Fibroblast of the conjunctiva (primary cell): ENCODE measurements around the gene PIP4K2A.
"Not testable (repeated sequence)": the region's sequence is repeated elsewhere in the genome, so short reads cannot be mapped to it uniquely, and the experiment has no call there.

Experiments
- DNase-seq: peaks from one replicate; pipeline ENCODE4 v3.0.0-alpha.2; 2010; ENCODE audit warnings: low read depth

The PIP4K2A gene

DNA sequence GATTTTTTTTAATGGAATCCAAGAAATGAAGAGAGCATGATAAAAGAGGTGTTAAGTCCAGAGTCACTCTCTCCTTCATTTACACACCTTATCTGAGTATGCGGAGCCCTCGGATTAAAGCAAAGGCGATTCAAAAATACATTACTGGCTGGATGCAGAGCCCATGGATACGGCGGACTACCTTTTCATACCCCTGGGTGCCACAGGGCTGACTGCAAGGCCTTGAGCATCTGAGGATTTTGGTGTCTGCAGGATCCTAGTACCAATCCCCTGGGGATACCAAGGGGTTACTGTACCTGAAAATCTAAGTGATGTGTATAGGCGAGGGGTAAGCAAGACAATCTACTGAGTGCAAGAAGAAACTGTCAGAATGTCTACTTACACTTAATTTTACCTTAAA is 20.5 kb downstream of the PIP4K2A start:
- DNase-seq, result no peak

DNA sequence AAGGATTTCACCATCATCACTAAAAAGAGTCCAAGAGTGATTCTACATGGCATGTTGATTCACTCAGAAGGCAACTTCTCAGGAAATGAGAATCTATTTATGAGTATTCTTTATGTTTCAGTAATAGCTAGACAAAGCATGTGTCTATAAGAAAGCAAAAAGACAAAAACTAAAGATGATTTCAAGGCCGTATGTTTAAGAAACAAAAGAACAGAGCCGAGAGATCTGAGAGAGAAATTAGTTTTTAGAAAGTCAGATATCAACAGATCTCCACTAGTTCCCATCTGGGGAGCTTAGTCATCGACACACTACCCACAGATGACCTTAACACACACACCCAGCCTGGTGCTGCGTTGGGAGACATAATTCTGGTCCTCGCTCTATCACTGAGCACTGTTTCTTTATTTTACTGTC is 21.0 kb downstream of the PIP4K2A start:
- DNase-seq, result peak; percentile 45

DNA sequence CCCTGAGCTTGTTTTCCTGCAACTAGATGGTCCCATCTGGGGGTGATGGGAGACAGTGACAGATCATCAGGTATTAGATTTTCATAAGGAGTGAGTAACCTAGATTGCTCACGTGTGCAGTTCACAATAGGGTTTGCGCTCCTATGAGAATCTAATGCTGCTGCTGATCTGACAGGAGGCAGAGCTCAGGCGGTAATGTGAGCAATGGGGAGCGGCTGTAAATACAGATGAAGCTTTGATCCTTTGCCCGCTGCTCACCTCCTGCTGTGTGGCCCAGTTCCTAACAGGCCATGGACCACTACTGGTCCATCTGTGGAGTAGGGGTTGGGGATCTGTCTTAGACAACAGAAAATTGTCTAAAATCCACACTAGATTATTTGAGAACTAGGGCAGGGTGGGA is 22.3 kb downstream of the PIP4K2A start:
- not testable (repeated sequence) for DNase-seq

DNA sequence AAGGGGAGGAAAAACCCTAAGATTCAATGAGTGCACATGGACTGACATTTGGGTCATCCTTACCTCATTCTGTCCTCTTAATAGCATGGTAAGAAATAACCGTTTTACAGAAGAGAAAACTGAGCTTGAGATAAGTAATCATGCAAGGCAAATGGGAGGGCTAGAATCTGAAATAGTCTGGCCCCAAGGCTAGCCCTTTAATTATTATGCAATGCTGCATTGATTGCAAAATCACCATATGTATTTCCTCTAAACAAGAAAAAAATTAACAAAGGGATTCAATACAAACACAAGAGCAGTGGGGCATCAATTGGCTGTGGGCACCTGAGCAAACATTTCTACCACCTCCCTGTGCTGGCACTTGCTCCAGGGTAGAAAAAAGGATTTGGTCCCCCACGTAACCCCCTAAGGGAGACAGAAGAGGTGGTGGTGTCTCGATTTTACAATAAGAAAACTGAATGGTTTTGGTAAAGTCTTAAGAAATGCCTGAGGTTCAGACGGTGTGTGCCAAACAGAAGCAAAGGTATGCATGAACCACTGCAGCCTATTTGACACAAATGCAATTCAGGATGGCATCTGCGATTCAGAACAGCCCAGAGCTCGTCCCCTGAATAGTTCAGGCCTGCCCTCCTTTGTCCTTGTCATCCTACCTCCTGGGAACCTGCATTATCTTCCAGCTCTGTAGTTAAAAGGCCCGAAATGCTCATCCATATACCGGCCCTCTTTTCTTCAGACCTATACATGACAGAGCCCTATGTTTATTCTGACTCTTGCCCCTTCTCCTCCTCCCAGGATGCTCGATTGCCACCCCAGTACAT is 23.6 kb downstream of the PIP4K2A start:
- DNase-seq, result no peak

DNA sequence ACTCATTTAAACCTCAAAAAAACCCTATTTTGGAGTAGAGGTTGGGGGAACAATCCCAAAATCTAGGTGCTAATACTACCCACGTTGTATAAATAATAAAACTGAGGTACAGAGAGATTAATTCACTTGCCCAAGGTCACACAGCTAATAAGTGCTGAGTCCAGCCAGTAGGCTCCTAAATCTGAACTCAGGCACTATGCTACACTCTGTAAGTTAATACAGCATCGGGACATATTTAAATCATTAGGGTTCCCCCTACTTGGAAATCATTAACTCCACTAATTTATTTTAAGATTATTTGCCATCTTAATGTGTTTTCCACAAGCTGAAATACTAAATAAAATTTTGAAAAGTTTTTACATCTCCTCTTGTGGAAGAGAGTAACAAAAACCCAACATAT is 24.2 kb downstream of the PIP4K2A start:
- DNase-seq, result no peak

DNA sequence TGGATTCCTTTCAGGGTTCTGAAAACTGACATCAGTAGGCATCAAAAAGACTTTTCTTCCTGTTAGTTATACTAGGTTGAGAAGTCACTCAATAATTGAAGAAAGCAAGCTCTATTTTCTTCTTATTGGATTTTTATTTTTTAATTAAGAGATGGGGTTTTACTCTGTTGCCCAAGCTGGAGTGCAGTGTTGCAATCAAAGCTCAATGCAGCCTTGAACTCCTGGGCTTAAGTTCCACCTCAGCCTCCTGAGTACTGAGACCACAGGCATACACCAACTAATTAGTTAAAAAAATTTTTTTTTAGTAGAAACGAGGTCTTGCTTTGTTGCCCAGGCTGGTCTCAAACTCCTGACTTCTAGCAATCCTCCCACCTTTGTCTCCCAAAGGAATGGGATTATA is 28.0 kb downstream of the PIP4K2A start:
- no peak for DNase-seq

DNA sequence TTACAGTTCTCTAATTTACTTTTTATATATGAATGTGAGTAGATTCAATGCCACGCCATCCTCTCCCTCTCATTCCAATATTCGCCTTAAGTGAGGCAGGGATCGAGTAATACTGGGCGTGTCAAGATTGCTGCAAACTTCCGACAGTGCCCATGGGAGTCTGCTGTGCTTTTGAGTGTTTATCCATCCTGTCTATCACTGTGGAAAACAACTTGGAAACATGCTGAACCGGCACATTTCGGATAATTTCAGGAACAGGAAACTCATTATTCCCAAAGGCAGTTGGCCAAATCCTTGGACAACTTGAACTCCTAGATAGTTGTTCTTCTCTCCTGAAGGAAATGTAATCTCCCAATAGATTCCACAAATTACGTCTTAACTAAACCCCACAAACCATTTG is 28.5 kb downstream of the PIP4K2A start:
- DNase-seq, result no peak

DNA sequence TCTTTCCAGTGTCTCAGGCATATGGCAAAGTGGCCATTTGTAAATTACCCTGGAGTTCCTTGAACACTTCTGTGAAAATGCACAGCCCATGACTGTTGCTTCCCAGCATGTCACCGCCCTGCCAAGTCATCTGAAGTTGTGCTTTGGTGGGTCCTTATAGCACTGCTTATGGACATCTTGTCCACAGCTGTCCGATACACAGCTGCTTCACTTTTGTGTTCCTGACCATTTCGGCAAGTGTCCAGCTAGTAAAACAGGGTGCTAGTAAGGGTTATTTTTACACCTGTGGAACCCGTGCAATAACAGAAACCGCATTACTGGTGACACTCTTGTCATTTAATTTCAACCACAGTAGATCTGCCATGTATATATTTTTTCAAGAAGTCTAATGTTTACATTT is 29.7 kb downstream of the PIP4K2A start:
- no peak for DNase-seq

DNA sequence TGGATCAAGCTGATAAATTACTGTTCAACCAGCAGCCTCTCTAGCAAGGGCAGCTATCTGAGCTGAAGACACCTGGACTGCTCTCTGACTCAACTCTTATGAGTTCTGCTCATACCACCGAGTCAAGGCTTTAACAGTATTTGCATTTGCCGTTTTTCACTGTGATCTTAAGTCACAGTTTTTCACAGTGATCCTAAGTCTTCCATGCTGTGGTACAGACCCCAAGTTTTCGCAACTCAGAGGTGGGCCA is 31.3 kb downstream of the PIP4K2A start:
- DNase-seq, result no peak

DNA sequence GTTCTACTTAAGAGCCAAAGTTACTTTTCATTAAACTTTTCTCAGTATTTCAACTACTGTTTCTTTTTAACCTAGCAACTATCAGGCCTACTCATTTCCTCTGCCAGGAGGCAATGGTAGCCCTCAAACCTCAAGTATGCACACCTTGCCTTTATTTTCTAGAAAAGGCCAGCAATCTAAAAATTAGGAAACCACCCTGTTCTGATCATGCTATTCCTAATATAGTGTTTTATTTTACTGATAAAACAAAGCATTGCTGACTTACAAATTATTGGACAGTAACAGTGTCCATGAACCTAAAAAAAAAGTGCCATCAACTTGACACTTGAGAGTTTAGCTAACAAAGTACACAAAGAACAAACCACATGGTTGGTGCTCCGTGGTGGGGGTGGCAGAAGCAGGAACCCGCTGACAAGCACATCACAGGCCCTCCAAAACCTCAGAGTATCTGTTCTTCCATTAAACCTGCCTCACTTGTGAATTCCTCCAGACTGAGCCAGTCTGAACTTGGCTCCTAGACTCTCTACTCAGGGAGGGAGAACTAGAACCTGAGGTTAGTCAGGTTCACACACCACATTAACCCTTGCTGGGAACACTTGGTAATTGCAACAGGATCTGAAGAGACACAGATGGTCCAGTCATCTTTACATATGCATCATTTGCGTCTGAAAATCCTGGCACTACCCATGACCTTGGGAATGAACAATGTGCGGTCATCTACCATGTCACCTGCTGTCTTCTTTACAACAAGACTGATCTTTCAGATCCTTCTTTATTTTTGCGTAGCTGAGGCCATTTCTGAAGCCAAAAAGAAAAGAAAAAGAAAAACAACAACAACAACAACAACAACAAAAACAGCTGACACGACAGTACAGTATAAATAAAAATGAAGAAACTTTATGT is 31.9 kb downstream of the PIP4K2A start:
- no peak for DNase-seq

DNA sequence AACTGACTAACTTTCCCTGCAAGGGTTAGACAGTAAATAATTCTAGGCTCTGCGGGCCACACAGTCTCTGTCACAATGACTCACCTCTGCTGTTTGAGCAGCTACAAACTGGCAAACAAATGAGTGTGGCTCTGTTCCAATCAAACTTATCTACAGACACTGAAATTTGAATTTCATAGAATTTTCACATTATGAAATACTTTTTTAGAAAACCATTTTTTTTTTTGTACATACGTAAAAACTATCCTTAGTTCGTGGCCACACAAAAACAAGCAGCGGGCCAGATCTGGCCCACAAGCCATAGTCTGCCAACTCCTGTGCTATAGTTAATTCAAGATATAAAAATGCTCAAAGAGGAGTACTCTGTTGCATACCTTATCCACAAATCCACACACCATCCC is 32.6 kb downstream of the PIP4K2A start:
- peak; percentile 13 for DNase-seq

DNA sequence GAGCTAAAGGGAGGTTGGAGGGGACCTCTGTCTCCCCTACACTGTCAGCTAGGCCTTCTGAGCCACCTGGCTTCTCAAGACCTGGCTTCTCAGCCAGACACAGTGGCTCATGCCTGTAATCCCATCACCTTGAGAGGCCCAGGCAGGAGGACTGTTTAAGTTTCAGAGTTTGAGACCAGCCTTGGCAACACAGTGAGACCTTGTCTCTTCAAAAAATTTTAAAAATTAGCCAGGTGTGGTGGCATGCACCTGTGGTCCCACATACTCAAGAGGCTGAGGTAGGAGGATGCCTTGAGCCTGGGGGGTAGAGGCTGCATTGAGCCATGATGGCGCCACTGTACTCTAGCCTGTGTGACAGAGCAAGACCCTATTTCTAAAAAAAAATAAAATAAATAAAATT is 33.1 kb downstream of the PIP4K2A start:
- no peak for DNase-seq

DNA sequence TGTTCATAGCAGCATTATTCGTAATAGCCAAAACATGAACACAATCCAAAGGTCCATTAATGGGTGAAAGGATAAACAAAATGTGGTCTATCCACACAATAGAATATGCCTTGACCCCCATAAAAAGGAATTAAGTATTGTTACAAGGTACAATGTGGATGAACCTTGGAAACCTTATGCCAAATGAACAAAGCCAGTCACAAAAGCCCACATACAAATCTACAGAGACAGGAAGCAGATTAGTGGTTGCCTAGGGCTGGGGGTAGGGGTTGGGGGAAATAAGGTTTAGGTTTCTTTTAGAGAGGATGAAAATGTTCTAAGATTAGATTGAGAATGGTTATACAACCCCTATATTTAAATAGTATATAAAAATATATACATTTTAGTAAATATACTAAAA is 34.8 kb downstream of the PIP4K2A start:
- DNase-seq, result no peak

DNA sequence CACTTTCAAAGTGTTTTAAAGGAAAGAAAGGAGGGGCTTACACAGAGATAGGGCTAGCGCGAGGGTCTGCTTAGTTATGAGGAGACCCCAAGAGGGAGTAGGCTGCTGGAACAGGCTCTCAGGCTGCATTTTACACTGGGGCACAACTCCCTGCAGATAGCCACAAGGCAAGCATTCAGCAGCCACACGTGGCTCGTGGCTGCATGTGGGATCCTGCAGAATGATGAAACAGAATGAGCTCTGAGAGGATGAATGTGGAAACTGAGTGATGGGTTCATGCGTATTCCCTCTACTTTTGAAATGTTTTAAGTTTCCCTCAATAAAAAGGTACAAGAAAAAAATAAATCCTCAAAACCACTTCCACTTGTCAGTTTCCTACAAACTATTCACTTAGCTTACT is 37.0 kb downstream of the PIP4K2A start:
- DNase-seq, result no peak

DNA sequence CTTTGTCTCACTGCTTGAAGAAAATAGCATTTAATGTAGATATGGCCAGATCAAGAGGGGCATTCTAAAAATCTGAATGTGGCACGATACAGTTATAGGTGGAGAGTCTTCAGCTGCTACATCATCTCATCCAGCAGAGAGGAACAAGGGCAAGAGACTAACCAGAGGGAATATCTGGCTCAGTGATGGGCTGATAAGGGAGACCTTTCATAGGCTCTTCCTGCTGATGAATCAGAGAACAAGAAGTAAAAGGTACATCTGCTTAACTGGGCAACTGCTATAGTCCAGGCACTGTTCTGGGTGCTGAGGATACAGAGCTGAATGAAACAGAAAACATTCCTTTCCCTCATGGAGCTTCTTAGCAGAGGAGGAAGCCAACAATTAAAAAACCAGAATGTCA is 37.9 kb downstream of the PIP4K2A start:
- no peak for DNase-seq

DNA sequence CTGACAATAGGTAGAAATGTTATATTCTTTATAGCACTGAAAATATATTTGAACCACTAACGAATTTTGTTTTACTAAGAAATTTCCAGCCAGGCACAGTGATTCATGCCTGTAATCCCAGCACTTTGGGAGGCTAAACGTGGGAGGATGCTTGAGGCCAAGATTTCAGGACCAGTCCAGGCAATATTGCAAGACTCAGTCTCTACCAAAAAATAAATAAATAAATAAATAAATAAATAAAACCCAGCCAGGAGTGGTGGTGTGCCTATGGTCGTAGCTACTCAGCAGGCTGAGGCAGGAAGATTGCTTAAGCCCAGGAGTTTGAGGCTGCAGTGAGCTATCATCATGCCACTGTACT is 39.8 kb downstream of the PIP4K2A start:
- DNase-seq, result no peak

DNA sequence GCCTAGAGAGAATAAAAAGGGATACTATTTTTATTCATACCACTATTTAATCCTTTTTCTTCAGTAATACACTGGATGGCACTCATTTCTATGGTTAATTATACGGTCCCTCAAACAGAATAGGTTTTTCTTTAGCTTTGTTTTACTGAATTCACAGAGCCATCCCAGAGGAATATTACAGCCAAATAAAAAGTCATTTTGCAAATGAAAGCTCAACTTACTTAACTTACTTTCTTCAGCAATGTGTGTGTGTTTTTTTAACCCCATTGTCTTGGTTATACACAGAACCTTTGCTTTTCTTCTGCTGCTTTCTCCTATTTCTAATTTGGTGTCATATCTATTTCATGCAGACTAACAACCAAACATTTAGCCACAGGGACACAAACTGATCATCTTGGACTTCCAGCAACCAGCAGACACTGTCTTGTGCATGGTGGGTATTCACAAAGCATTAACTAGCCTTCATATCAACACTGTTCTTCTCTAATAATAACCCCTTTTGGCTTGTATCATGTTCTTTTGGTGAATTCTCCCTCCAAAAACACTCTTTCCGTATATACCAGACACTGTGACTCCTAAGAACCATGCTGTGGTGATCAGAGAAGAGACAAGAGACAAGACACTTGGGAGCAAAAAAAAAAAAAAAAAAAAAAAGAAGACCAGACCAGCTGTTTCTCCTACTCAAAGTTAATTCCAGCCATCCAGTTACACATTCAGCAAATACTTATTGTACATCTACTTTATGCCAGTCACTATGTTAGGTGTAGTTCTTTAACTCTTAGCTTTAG is 40.4 kb downstream of the PIP4K2A start:
- DNase-seq, result no peak

DNA sequence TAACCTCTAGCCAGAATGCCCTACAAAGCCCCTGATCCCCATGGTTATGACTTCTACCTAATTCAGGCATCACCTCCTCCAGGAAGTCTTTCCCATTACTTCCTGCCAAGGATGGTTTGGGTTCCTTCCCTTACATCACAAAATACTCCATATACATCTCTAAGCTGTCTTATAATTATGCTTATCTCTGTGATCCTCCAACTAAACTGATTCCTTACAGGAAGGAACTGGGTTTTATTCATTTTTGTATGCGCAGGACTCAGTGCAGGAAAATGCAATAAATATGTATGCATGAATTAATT is 41.3 kb downstream of the PIP4K2A start:
- DNase-seq, result no peak

DNA sequence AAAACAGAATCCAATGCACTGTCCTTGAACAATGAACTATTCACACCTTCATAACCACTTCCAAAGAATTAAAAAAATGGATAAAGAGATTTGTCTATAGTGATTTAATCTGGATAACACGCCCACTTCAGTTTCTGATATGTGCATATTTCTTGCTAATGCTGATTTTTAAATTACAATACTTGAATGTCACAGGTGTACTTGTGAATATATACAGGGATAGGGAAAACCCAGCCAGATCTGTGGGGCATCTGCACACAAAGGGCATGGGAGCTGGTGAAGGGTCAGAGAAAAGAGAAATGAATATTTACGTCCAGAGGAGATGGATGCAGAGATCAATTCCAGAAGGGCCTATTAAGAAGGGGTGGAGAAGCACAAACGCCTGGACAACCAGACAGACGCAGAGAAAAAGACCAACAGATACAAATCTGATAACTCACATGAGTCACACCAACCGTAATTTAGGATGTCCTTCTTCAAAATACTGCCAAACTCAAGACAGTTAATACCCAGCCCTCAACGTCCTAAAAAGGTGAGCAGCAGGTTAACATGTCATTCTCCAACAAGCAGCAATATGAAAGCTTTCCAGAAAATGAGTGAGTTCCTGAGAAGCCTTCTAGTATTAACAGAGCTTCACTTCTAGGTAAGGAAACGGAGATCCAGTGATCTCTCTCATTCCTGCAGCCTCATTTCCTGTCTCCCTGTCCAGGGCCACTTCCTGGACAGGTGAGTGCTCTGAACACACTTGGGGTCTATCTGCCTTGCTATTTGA is 41.9 kb downstream of the PIP4K2A start:
- DNase-seq, result no peak

DNA sequence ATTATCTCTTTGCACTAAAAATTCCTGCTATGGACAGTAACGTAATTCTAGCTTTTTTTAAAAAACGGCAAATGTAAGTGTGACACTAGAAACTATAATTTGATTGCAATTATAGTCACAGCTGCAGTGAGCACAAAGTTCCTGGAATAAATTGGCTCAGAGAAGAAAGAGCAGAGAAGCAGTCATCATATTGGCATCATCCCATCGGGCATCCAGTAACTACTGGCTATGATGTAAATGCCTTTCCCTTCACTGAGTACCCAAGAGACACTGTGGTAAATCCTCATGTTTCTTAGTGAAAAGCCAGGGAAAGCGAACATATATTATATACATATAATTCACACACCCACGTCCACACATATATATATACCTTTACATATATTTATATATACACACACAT is 43.6 kb downstream of the PIP4K2A start:
- peak; percentile 57 for DNase-seq

DNA sequence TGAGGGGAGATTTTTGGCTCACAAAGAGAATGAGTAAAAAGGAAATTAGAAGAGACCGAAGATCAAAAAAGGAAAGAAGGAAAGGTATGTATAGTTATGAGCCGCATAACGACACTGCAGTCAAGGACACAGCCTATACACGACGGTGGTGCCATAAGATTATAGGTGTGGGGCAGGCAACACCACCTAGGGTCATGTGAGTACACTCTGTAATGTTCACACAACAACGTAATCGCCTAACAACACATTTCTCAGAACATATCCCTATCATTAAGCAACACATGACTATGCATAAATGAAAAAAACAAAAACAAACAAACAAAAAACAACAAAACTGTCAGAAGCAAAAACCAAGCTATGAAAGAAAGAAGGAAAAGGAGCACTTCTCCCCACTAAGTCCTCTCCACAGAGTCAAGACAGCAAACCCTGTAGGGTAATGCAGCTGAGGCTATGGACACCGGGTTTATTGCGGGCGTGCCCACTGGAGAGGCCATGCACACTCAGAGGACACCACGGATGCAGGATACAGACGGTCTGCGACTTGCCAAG is 45.1 kb downstream of the PIP4K2A start:
- DNase-seq, result no peak

DNA sequence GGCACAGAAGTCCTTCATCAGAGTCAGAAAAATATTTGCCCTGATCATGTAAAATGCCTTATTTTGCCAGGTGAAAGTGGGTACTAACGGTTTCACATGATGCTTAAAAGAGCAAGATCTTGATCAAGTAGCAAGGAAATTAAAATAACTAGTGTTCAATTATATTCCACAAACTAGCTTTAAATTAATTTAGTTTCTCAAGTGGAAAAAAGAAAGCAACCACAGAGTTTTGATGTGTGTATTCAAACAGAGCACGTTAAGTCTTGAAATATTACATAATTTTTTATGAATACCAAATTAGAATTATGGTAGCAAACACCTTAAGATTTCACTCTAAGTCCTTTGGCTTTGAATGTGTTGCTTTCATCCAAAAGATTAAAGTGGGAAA is 47.3 kb downstream of the PIP4K2A start:
- DNase-seq, result no peak
